Measurements from ENCODE around the gene NRP1.
A peak's percentile ranks its signal among the peaks of the same experiment; 100 is the strongest.

GRCh38 chr10:33254556-33255160, 79.8 kb downstream of the NRP1 start:
- TF ChIP-seq EZH2 (IDR thresholded peaks at IDR 0.05; ENCODE audit: borderline replicate concordance, low read depth, low read length, severe bottlenecking) = no peak
- no peak for TF ChIP-seq CTCF (IDR thresholded peaks at IDR 0.05; ENCODE audit: extremely low read depth in 1 of 2, insufficient read depth in 1 of 2, low read depth in 1 of 2, low read length in 2 of 2)
- peak; percentile 12 for TF ChIP-seq POLR2AphosphoS5 (IDR thresholded peaks at IDR 0.05; ENCODE audit: insufficient read depth, low read depth, low read length)
- no peak for TF ChIP-seq MAX (IDR thresholded peaks at IDR 0.05; ENCODE audit: insufficient read depth, insufficient read length)

Measured in endothelial cell of umbilical vein (primary cell).